GM12892 (cell line): Measurements from ENCODE around the gene ERO1A.

ENCODE experiments used
- DNase-seq: peaks from one replicate; pipeline ENCODE4 v3.0.0; 2011; ENCODE audit not compliant: insufficient read length
- FAIRE-seq: peaks from 2 replicates; lab custom pipeline; 2011; peaks lifted over from hg19 to GRCh38; lab: Jason Lieb, UNC
- POLR2A ChIP-seq: IDR thresholded peaks from 2 replicates; pipeline ENCODE4 v1.6.1; 2011; ENCODE audit warnings: low read depth, low read length, control low read depth
- POLR2AphosphoS5 ChIP-seq: IDR thresholded peaks from 2 replicates; pipeline ENCODE4 v1.6.1; 2011; ENCODE audit warnings: low read depth, low read length, control low read depth
- TAF1 ChIP-seq: IDR thresholded peaks from 2 replicates; pipeline ENCODE4 v1.6.1; 2011; ENCODE audit warnings: low read depth, mild to moderate bottlenecking, control low read depth, low read length, borderline replicate concordance

ERO1A gene

DNA sequence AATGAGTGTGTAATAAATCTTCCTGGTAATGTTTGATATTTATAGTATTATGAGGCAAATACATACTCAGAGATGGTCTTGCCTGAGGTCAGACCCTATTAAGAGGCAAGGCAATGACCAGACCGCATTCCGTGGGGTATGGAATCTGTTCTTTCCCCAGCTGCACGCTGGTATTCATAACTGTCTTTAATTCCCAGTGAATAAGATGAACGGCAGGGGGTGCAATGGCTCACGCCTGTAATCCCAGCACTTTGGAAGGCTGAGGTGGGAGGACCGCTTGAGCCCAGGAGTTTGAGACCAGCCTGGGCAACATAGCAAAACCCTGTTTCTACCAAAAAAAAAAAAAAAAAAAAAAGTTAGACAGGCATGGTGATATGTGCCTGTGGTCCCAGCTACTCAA lies 44.6 kb downstream of the ERO1A start:
- FAIRE-seq = no peak
- no peak for DNase-seq
- TF ChIP-seq POLR2A (no peak), POLR2AphosphoS5 (no peak)

DNA sequence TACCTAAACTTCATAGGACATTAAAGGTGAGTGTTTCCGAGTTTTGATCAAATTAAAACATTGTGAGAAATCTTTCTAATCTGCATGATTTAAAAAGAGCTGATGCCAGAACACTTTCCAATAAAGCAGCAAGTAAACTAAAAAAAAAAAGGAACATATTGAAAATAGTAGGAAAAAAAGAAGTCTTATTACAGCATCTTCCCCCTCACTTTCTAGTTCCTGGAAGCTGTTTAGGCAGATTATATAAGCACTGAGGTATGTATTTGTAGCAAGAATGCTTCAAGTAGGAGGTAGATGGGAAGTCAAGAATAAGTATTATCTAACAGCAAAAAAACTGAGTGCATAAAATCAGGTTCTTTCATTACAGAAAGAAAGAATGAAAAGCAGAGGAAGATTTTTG lies 45.8 kb downstream of the ERO1A start:
- no peak for DNase-seq
- TF ChIP-seq TAF1 (no peak), POLR2AphosphoS5 (no peak), POLR2A (no peak)
- no peak for FAIRE-seq

DNA sequence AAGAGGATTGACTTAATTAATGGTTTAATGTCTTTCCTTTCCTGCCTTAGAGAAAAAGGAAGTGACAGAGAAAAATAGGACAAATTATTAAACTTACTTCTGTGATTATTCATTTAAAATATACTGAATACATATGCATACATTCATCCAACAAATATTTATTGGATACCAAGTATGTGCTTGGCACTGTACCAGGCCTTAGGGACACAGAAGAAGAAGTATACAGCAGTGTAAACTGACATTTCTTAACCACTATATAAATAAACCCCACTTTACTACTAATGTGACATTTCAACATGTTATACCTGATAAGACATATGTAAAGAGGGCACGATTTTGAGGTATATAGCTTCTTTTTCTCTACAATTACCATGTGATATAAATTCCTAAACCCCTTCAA lies 53.6 kb downstream of the ERO1A start:
- DNase-seq = no peak
- TF ChIP-seq POLR2AphosphoS5 (no peak), TAF1 (no peak), POLR2A (no peak)
- no peak for FAIRE-seq

DNA sequence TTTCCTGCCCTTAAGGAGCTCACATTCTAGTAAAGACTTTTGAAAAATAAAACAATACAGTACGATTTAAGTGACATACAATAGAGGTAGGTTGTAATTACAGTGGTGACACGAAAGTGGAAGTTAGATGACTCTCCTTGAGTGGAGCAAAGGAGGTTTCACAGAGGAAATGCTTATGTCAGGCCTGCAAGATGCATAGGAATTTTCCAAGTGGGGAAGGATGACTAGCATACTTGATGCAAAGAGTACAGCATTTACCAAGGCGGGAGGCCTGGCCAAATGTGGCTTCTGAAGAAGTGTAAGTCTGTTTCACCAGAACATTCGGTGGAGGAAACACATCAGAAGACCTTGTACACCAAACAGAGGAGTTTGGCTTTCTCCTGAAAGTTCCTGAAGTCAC lies 55.2 kb downstream of the ERO1A start:
- DNase-seq = no peak
- FAIRE-seq = no peak
- TF ChIP-seq POLR2A (no peak), POLR2AphosphoS5 (no peak), TAF1 (no peak)

DNA sequence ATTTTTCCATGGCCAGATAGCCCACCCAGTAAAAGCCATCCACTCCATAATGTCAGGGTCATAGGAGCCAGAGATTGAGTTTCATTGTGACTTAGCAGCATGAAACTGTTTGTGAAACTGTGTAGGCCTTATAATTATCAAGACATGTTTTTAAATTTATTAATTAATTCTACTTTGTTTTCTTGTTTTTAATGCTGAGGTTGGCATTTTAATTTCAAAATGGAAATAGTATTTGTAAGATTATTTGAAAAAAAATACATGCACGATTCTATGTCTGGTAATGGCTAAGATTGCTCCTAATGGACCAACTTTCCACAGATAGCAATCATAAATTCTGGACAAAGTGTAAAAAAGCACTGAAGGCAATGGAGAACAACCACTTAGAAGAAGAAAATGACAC lies 75.7 kb downstream of the ERO1A start:
- TF ChIP-seq POLR2AphosphoS5 (no peak), POLR2A (no peak), TAF1 (no peak)
- DNase-seq (no peak), FAIRE-seq (no peak)

DNA sequence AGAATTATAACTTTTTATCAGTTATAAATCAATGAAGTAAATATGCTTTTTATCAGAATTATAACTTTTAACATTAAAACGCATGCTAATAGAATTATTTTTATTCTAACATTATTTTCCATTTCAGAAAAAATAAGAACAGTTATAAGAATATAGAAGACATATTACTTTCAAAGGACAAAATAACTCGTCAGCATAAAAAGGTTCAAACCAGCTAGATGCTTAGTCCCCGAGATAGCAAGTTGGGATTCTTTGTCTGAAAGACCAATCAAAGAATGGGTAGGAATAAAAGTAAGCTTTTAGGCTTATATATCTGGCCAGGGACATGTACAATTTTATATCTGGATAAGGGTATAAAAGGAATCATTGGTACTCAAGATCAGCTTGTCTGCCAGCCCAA lies 76.8 kb downstream of the ERO1A start:
- no peak for FAIRE-seq
- no peak for DNase-seq
- no peak for TF ChIP-seq POLR2AphosphoS5
- TF ChIP-seq POLR2A = no peak
- TF ChIP-seq TAF1 = no peak

DNA sequence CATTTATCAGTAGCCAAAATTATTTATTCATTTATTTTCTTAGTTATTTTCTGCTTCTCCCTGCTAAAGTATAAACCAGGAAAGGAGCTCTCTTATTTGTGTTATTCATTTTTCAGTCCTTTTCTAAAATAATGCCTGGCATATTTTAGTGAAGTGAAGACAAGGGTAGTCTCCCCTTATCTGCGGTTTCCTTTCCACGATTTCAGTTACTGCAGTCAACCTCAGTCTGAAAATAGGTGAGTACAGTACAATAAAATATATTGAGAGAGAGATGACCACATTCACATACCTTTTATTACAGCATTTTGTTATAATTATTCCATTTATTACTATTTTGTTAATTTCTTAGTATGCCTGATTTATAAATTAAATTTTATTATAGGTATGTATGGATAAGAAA lies 85.2 kb downstream of the ERO1A start:
- no peak for DNase-seq
- TF ChIP-seq TAF1 (no peak), POLR2A (no peak), POLR2AphosphoS5 (no peak)
- no peak for FAIRE-seq

DNA sequence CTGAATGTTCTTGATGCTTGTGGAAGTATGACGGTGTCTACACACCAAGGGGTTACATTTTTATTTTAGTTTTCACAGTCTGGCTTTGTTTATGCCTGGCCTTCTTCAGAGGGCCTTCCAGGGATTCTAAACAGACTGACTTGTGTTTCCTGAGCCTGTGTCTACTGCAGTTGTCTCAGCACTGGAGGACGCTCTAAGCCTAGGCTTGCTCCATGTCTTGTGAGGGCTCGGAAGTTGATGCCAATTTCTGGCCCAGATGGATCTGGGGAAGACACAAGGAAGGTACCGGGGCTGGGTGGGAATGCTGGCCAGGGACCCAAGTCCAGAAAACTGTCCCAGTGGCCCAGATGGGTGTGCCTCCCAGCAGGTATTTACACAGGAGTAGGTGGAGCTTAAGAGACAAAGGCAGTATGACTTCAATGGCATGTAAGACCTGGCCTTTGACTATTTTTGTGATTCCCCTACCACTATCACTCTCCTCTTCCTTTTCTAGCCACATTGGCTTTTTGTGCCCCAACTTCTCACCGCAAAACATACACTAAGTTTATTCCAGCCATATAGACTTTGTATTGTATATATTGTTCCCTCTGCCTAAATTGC lies 85.8 kb downstream of the ERO1A start:
- no peak for FAIRE-seq
- TF ChIP-seq POLR2AphosphoS5 (no peak), POLR2A (no peak), TAF1 (no peak)
- DNase-seq = no peak

DNA sequence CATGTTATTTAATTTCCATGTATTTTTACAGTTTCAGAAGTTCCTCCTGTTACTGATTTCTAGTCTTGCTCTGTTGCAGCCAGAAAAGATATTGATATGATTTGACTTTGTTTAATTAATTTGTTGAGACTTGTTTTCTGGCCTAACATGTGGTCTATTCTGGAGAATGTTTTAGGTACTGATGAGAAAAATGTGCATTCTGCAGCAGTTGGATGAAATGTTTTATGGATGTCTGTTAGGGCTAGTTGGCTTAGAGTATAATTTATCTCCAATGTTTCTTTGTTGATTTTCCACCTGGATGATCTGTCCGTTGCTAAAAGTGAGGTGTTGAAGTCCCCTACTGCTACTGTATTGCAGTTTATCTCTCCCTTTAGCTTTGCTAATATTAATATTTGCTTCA lies 88.3 kb downstream of the ERO1A start:
- DNase-seq (no peak), FAIRE-seq (no peak)
- TF ChIP-seq POLR2A = no peak
- TF ChIP-seq POLR2AphosphoS5 = no peak
- TF ChIP-seq TAF1 = no peak

DNA sequence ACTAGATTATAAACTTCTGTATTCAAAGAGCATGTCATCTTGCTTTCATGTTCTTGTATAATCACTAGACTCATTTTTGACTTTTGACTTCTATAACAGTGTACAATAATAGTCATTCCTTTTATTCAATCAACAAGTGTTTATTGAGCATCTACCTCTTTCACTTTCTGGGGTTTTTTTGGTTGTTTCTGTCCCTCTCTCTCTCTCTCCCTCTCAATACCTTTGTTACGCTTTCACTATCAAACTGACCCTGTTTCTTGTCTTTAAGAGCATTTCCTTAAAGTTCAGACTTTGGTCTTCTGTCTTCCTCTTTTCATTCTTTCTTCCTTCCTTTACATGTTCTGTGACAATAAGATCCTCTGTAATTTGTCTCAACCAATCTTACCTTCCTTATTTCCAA lies 93.2 kb downstream of the ERO1A start:
- FAIRE-seq (peak; percentile 5), DNase-seq (no peak)
- no peak for TF ChIP-seq POLR2A
- TF ChIP-seq TAF1 = no peak
- no peak for TF ChIP-seq POLR2AphosphoS5

DNA sequence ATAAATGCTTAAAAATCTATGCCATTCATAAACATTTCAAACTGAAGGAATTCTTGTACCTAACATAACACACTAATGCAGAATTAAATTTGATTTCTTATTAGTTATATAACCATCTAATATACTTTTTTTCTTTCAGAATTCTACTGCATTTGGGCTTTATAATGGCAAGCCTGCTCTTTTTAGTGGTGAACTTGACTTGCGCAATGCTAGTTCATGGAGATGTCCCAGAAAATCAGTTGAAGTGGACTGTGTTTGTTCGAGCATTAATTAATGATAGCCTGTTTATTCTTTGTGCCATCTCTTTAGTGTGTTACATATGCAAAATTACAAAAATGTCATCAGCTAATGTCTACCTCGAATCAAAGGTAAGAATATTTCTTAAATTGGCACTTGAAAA lies 95.4 kb downstream of the ERO1A start:
- no peak for TF ChIP-seq POLR2AphosphoS5
- no peak for TF ChIP-seq POLR2A
- no peak for TF ChIP-seq TAF1
- FAIRE-seq (no peak), DNase-seq (no peak)

DNA sequence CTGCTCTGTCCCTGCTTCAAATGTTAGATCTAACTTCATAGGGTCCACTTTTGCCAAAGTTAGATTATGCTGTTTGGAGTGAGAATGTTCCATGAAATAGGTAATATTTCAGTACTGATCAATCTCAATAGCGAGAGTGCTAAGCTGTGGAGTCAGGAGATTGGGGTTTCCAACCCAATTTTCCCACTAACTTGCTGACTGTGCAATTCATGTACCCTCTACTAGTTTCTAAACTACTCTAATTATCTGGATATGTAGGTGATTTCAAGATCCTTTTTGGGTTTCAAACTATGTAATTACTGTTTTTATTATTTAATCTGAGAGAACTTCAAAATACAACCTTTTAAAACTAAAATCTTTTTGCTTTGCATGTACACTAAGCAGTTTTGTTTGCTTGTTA lies 96.8 kb downstream of the ERO1A start:
- TF ChIP-seq POLR2AphosphoS5 (no peak), TAF1 (no peak), POLR2A (no peak)
- DNase-seq (no peak), FAIRE-seq (no peak)
